Calu3 (cell line): ENCODE measurements around the gene NAIF1. TPM values are rescaled to one million over a fixed set of nuclear protein-coding genes. Genes with fewer than 3 reads are reported as not detected.
A peak's percentile ranks its signal among the peaks of the same experiment; 100 is the strongest.
"Not testable (repeated sequence)": the region's sequence is repeated elsewhere in the genome, so short reads cannot be mapped to it uniquely, and the experiment has no call there.

Experiments
- BruUV-seq: library from RNA; stranded (reverse); fragments of 400-500 nt; replicated peaks from 2 replicates; lab custom pipeline; 2021; lab: Mats Ljungman, UMichigan
- CTCF ChIA-PET: fragments of 300-600 bp; sonication (Branson Sonifier 250); formaldehyde crosslinking; loops from one replicate; lab custom pipeline; 2022; ENCODE audit warnings: antibody characterized with exemption; lab: Charles Lee
- DNase-seq: peaks from one replicate; pipeline ENCODE4 v3.0.0; 2022
- H3K27ac Mint-ChIP-seq: one replicate; pipeline ENCODE4 v1.8.0; 2022; ENCODE audit warnings: mixed read lengths; ENCODE audit not compliant: unreplicated experiment
- H3K27me3 Mint-ChIP-seq: one replicate; pipeline ENCODE4 v1.8.0; 2022; ENCODE audit warnings: mixed read lengths; ENCODE audit not compliant: unreplicated experiment
- H3K36me3 Mint-ChIP-seq: one replicate; pipeline ENCODE4 v1.8.0; 2022; ENCODE audit warnings: mild to moderate bottlenecking, moderate library complexity, mixed read lengths; ENCODE audit not compliant: insufficient read depth, unreplicated experiment
- H3K4me1 Mint-ChIP-seq: one replicate; pipeline ENCODE4 v1.8.0; 2022; ENCODE audit warnings: mild to moderate bottlenecking, low read depth, mixed read lengths; ENCODE audit not compliant: unreplicated experiment
- H3K4me3 Mint-ChIP-seq: one replicate; pipeline ENCODE4 v1.8.0; 2022; ENCODE audit warnings: mild to moderate bottlenecking, low read depth, moderate library complexity, mixed read lengths; ENCODE audit not compliant: unreplicated experiment
- H3K9me3 Mint-ChIP-seq: one replicate; pipeline ENCODE4 v1.8.0; 2022; ENCODE audit warnings: low read depth, mixed read lengths; ENCODE audit not compliant: unreplicated experiment
- CTCF ChIP-seq: fragments of 200-600 bp; IDR thresholded peaks from one replicate; pipeline ENCODE4 v1.8.0; 2022; ENCODE audit warnings: antibody characterized with exemption; ENCODE audit not compliant: unreplicated experiment
- intact Hi-C: fragments of 100-400 bp; cut with micrococcal nuclease; formaldehyde crosslinking; loops from one replicate; pipeline ENCODE4 v1.10.0; 2022; ENCODE audit not compliant: unreplicated experiment
- total RNA-seq: library from RNA; stranded (reverse); gene quantifications from 2 replicates; pipeline ENCODE4 v1.2.3, GENCODE V29; 2022

NAIF1 gene
- total RNA-seq, 1 experiment from 2014 or later, result 9.0 TPM

GRCh38 chr9:128042043-128042442 is 25.1 kb downstream of the NAIF1 start:
- intact Hi-C loops, result no loop called here
- Mint-ChIP-seq H3K36me3 (no peaks in the 10 kb centered on the region), H3K27ac (peak overlapping the region; percentile 6), H3K27me3 (no peaks in the 10 kb centered on the region), H3K9me3 (no peaks in the 10 kb centered on the region), H3K4me3 (no peak overlapping the region), H3K4me1 (no peaks in the 10 kb centered on the region)
- TF ChIP-seq CTCF, result no peak
- CTCF ChIA-PET, result no interaction called here
- BruUV-seq, result no TSS peak
- DNase-seq, result no peak

- H3K4me1 Mint-ChIP-seq, H3K4me3 Mint-ChIP-seq, CTCF ChIA-PET, H3K27me3 Mint-ChIP-seq, intact Hi-C loops, H3K27ac Mint-ChIP-seq, H3K36me3 Mint-ChIP-seq, BruUV-seq, H3K9me3 Mint-ChIP-seq, DNase-seq: not testable (repeated sequence)
Measured at GRCh38 chr9:128040783-128041182, 26.3 kb downstream of the NAIF1 start.

DNA sequence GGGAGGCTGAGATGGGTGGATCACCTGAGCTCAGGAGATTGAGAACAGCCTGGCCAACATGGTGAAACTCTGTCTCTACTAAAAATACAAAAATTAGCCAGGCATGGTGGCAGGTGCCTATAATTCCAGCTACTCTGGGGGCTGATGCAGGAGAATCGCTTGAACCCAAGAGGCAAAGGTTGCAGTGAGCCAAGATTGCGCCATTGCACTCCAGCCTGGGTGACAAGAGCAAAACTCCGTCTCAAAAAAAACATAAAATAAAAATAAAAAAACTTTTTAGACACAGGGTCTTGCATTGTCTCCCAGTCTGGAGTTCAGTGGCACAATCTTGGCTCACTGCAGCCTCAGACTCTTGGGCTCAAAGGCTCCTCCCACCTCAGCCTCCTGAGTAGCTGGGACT is 30.6 kb downstream of the NAIF1 start:
- H3K4me1 Mint-ChIP-seq, result not testable (repeated sequence)

GRCh38 chr9:128034821-128035652 is 32.1 kb downstream of the NAIF1 start:
- H3K9me3 Mint-ChIP-seq, result no peaks in the 10 kb centered on the region
- BruUV-seq, result no TSS peak
- H3K36me3 Mint-ChIP-seq, result no peaks in the 10 kb centered on the region
- H3K4me3 Mint-ChIP-seq, result no peak overlapping the region
- peak; percentile 79 for DNase-seq
- no peak overlapping the region for H3K27ac Mint-ChIP-seq
- CTCF ChIA-PET, result interaction anchor here (0.5 to 2.8 kb wide), 10 partner anchors 17 to 264 kb away, joined by 3 to 16 read pairs (median 4); no protein-coding TSS in a partner anchor
- peak; percentile 78 for TF ChIP-seq CTCF
- no peaks in the 10 kb centered on the region for H3K27me3 Mint-ChIP-seq
- intact Hi-C loops, result loop anchor here (1.0 kb wide), 1 partner anchor 92 kb away; no protein-coding TSS in a partner anchor
- H3K4me1 Mint-ChIP-seq, result no peaks in the 10 kb centered on the region

More for the DNA sequence above, 30.6 kb downstream of the NAIF1 start:
- H3K4me3 Mint-ChIP-seq, H3K27me3 Mint-ChIP-seq, CTCF ChIA-PET, H3K36me3 Mint-ChIP-seq, DNase-seq, H3K27ac Mint-ChIP-seq, H3K9me3 Mint-ChIP-seq, intact Hi-C loops, BruUV-seq: not testable (repeated sequence)

- no peaks in the 10 kb centered on the region for H3K27me3 Mint-ChIP-seq
- no peaks in the 10 kb centered on the region for H3K36me3 Mint-ChIP-seq
- no peaks in the 10 kb centered on the region for H3K9me3 Mint-ChIP-seq
- H3K4me3 Mint-ChIP-seq, result no peak overlapping the region
- intact Hi-C loops, result no loop called here
- CTCF ChIA-PET, result interaction anchor here (0.7 to 2.8 kb wide), 2 partner anchors 90 to 96 kb away, joined by 3 to 16 read pairs; no protein-coding TSS in a partner anchor
- DNase-seq, result no peak
- no peaks in the 10 kb centered on the region for H3K4me1 Mint-ChIP-seq
- no peak overlapping the region for H3K27ac Mint-ChIP-seq
- BruUV-seq, result no TSS peak
- no peak for TF ChIP-seq CTCF
Measured at GRCh38 chr9:128033609-128034008, 33.5 kb downstream of the NAIF1 start.
